Fibroblast of lung (primary cell): ENCODE data around the gene GLYR1.

Experiments
- EZH2 ChIP-seq: IDR thresholded peaks from 2 replicates; pipeline ENCODE4 v1.5.1; 2012; ENCODE audit warnings: low read length, control low read depth, mild to moderate bottlenecking; ENCODE audit errors: missing control alignments
- TF ChIP-seq, protein P1 (sequence below), 2 donors: IDR thresholded peaks in 1 of 2; conservative IDR thresholded peaks in 1 of 2; 1 replicate in 1 of 2; 2 replicates in 1 of 2; pipeline ENCODE4 v1.5.1; 2011 to 2012; ENCODE audit warnings: low read length in 2 of 2, control low read depth in 1 of 2, inconsistent platforms in 1 of 2, low read depth in 1 of 2, mild to moderate bottlenecking in 1 of 2

DNA sequence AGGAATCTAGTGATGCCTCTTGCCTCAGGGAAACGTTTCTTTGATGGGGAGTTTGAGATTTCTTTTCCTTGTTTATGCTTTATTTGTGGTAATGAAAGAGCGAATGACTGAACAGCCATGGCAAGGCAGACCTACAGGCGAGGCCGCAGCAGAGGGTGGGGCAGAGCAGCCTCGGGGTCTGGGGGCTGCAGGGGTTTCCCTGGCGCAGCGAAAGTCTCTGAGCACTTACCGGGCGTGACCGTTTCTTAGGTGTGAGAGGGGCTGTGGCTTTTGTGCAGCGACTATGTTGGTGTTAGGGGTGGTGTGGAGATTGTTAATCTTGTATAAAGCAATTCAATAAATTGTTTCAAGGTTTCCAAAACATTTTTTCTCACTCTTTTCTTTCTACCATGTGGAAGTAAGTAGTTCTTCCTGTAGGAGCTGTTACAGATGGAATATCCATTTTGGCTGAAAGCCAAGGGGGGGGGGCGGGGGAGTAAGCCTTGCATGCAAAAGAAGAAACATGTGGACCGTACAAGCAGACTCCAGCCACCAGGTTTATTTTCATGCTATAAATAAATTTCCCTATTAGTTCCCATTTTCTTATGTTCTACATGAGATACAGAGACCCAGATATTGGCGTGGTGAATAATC, 35.0 kb upstream of the GLYR1 start:
- TF ChIP-seq, protein P1, sequence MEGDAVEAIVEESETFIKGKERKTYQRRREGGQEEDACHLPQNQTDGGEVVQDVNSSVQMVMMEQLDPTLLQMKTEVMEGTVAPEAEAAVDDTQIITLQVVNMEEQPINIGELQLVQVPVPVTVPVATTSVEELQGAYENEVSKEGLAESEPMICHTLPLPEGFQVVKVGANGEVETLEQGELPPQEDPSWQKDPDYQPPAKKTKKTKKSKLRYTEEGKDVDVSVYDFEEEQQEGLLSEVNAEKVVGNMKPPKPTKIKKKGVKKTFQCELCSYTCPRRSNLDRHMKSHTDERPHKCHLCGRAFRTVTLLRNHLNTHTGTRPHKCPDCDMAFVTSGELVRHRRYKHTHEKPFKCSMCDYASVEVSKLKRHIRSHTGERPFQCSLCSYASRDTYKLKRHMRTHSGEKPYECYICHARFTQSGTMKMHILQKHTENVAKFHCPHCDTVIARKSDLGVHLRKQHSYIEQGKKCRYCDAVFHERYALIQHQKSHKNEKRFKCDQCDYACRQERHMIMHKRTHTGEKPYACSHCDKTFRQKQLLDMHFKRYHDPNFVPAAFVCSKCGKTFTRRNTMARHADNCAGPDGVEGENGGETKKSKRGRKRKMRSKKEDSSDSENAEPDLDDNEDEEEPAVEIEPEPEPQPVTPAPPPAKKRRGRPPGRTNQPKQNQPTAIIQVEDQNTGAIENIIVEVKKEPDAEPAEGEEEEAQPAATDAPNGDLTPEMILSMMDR (conservative IDR thresholded peaks at IDR 0.05 in 1 of 2, IDR thresholded peaks at IDR 0.05 in 1 of 2; ENCODE audit: low read depth in 1 of 2, low read length in 2 of 2): no peak
- TF ChIP-seq EZH2: no peak
